ENCODE data around the gene ZNF697. TPM values are rescaled to one million over a fixed set of nuclear protein-coding genes. Genes with fewer than 3 reads are reported as not detected.

The ZNF697 gene
- total RNA-seq, 1 experiment from 2014 or later, result 7.1 TPM

DNA sequence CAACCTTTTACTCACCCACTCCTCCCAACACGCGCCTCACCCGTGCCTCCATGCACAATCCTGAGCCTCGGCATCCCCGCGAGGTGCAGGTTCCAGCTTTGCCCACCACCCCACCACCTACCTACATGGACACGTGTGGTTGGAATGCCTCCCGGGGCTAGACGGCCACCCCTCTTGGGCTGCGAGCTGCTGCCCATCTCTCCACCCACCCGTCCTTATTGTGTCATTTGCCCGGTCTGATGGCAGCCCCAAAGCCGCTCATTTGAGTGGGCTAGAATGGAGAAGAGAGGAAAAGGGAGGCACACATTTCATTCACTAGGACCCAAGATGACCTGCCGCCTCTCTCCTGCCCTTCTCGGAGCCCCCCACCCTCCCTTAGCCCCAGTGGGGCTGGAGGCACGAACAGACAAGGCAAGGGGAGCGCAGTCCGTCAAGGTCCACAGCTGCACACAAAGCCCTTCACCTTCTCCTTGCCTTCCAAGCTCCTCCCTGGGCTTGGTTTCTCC is 785 bp downstream of the ZNF697 start:
- Histone ChIP-seq H3K9me3 (ENCODE audit: control insufficient read depth, insufficient read depth, low read depth, low read length) (no peaks in the 10 kb centered on the region), H3K27me3 (ENCODE audit: control insufficient read depth, insufficient read depth, low read length) (peaks cover 23% of the 10 kb centered on the region), H3K4me1 (ENCODE audit: control insufficient read depth, insufficient read depth, low read length) (peaks cover 13% of the 10 kb centered on the region), H3K27ac (ENCODE audit: low read length) (peak overlapping the region; percentile 82), H3K4me3 (ENCODE audit: low read depth in 2 of 2, low read length in 2 of 2) (peak overlapping the region; percentile 88 to 93), H3K36me3 (ENCODE audit: control insufficient read depth, insufficient read depth, low read length) (no peaks in the 10 kb centered on the region)
- intact Hi-C loops (cut with micrococcal nuclease; ENCODE audit: unreplicated experiment), result no loop called here
- in situ Hi-C loops (cut with HindIII; ENCODE audit: low pct_unique_long_range_greater_than_20kb, low sequenced_read_pairs), result no loop called here
- BruUV-seq (replicated peaks), result no TSS peak
- CTCF ChIA-PET, result interaction anchor here (2.3 kb wide), 1 partner anchor 28 kb away, joined by 14 read pairs; no protein-coding TSS in a partner anchor
- no peak for DNase-seq (ENCODE audit: low read depth, low spot score)
- peak; percentile 33 for ATAC-seq
- TF ChIP-seq, protein P1, sequence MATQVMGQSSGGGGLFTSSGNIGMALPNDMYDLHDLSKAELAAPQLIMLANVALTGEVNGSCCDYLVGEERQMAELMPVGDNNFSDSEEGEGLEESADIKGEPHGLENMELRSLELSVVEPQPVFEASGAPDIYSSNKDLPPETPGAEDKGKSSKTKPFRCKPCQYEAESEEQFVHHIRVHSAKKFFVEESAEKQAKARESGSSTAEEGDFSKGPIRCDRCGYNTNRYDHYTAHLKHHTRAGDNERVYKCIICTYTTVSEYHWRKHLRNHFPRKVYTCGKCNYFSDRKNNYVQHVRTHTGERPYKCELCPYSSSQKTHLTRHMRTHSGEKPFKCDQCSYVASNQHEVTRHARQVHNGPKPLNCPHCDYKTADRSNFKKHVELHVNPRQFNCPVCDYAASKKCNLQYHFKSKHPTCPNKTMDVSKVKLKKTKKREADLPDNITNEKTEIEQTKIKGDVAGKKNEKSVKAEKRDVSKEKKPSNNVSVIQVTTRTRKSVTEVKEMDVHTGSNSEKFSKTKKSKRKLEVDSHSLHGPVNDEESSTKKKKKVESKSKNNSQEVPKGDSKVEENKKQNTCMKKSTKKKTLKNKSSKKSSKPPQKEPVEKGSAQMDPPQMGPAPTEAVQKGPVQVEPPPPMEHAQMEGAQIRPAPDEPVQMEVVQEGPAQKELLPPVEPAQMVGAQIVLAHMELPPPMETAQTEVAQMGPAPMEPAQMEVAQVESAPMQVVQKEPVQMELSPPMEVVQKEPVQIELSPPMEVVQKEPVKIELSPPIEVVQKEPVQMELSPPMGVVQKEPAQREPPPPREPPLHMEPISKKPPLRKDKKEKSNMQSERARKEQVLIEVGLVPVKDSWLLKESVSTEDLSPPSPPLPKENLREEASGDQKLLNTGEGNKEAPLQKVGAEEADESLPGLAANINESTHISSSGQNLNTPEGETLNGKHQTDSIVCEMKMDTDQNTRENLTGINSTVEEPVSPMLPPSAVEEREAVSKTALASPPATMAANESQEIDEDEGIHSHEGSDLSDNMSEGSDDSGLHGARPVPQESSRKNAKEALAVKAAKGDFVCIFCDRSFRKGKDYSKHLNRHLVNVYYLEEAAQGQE (IDR thresholded peaks at IDR 0.05; ENCODE audit: insufficient read depth in 1 of 2, low read depth in 2 of 2, low read length in 1 of 2), result no peak
- no peak for TF ChIP-seq SIN3A (IDR thresholded peaks at IDR 0.05; ENCODE audit: borderline replicate concordance, insufficient read depth, low read depth, low read length)
- POLR2A ChIA-PET, result no interaction called here

DNA sequence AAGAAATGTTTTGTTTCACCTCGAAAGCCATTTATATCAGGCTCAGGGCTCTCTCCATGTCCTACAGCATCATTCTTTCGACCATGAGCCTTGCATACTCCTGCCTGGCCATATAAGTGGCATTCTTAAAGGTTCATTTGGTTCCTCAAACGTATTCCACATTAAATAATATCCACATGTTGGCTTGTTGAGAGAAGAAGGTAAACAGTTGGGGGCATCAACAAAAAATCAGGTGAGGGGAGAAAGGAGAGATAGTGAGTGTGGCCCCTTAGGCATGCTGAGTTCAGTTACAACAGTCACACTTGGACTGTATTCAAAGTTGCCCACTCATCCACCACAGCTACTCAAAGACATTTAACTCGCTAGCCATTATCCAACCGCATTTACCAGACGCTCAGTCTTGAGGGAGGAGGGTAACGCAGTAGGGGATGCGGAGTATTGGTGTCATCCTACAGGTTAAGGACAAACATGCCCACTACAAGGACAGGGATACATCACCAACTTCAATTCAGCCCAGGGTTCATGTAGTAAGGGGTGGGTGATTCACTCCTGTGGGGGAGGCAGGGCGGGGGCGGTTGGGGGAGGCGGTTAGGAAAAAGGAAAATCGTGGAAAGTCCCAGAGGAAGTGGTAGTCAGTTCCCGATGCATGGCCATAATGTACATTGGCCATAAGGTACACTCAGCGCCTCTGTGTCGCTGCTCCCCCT is 1.4 kb downstream of the ZNF697 start:
- POLR2A ChIA-PET, result interaction anchor here (0.7 kb wide), 1 partner anchor 64 kb away, joined by 8 read pairs; no protein-coding TSS in a partner anchor
- ATAC-seq (peak; percentile 29), DNase-seq (ENCODE audit: low read depth, low spot score) (no peak)
- no TSS peak for BruUV-seq (replicated peaks)
- peaks cover 13% of the 10 kb centered on the region for H3K4me1 ChIP-seq (ENCODE audit: control insufficient read depth, insufficient read depth, low read length)
- CTCF ChIA-PET, result interaction anchor here (2.3 kb wide), 1 partner anchor 28 kb away, joined by 14 read pairs; no protein-coding TSS in a partner anchor
- no peaks in the 10 kb centered on the region for H3K36me3 ChIP-seq (ENCODE audit: control insufficient read depth, insufficient read depth, low read length)
- peaks cover 21% of the 10 kb centered on the region for H3K27me3 ChIP-seq (ENCODE audit: control insufficient read depth, insufficient read depth, low read length)
- in situ Hi-C loops (cut with HindIII; ENCODE audit: low pct_unique_long_range_greater_than_20kb, low sequenced_read_pairs), result no loop called here
- peak overlapping the region; percentile 82 for H3K27ac ChIP-seq (ENCODE audit: low read length)
- TF ChIP-seq SIN3A (IDR thresholded peaks at IDR 0.05; ENCODE audit: borderline replicate concordance, insufficient read depth, low read depth, low read length), result no peak
- TF ChIP-seq, protein P1 (IDR thresholded peaks at IDR 0.05; ENCODE audit: insufficient read depth in 1 of 2, low read depth in 2 of 2, low read length in 1 of 2), result no peak
- no peak for TF ChIP-seq CTCF (IDR thresholded peaks at IDR 0.05)
- TF ChIP-seq TCF7L2 (IDR thresholded peaks at IDR 0.05; ENCODE audit: low read depth, low read length), result no peak
- TF ChIP-seq POLR2AphosphoS5 (IDR thresholded peaks at IDR 0.05; ENCODE audit: low read depth, low read length), result no peak
- intact Hi-C loops (cut with micrococcal nuclease; ENCODE audit: unreplicated experiment), result no loop called here
- peak overlapping the region; percentile 88 to 93 for H3K4me3 ChIP-seq (ENCODE audit: low read depth in 2 of 2, low read length in 2 of 2)
- no peaks in the 10 kb centered on the region for H3K9me3 ChIP-seq (ENCODE audit: control insufficient read depth, insufficient read depth, low read depth, low read length)

Measured in Panc1 (cell line).